Endothelial cell (in vitro differentiated cells): Measurements from ENCODE around the gene ELMO3. TPM values are rescaled to one million over a fixed set of nuclear protein-coding genes. Genes with fewer than 3 reads are reported as not detected.

Experiments
- DNase-seq: peaks from one replicate; pipeline ENCODE4 v3.0.0; 2021; ENCODE audit warnings: low spot score
- H3K27ac Mint-ChIP-seq: one replicate; pipeline ENCODE4 v1.8.0; 2021; ENCODE audit warnings: mixed read lengths, inconsistent platforms; ENCODE audit not compliant: unreplicated experiment
- H3K27me3 Mint-ChIP-seq: one replicate; pipeline ENCODE4 v1.8.0; 2021; ENCODE audit warnings: mild to moderate bottlenecking, moderate library complexity, mixed read lengths, inconsistent platforms; ENCODE audit not compliant: unreplicated experiment
- H3K36me3 Mint-ChIP-seq: one replicate; pipeline ENCODE4 v1.8.0; 2021; ENCODE audit warnings: mild to moderate bottlenecking, low read depth, mixed read lengths, inconsistent platforms; ENCODE audit not compliant: unreplicated experiment
- H3K4me1 Mint-ChIP-seq: one replicate; pipeline ENCODE4 v1.8.0; 2021; ENCODE audit warnings: mild to moderate bottlenecking, mixed read lengths, inconsistent platforms; ENCODE audit not compliant: unreplicated experiment
- H3K4me3 Mint-ChIP-seq: one replicate; pipeline ENCODE4 v1.8.0; 2021; ENCODE audit warnings: mild to moderate bottlenecking, mixed read lengths, inconsistent platforms; ENCODE audit not compliant: unreplicated experiment
- H3K9me3 Mint-ChIP-seq: one replicate; pipeline ENCODE4 v1.8.0; 2021; ENCODE audit warnings: mixed read lengths, inconsistent platforms; ENCODE audit not compliant: unreplicated experiment
- total RNA-seq: library from RNA; stranded (reverse); fragmentation: NEBNext Ultra II Directional; extraction: Animal tissue kit (Norgen Biotek cat#: 25700); gene quantifications from one replicate; pipeline ENCODE4 v1.2.1, GENCODE V29; 2021; ENCODE audit not compliant: unreplicated experiment
- TF ChIP-seq, protein P1 (sequence below): fragments of 200-600 bp; sonication (generic); IDR thresholded peaks from one replicate; pipeline ENCODE4 v1.5.0; 2021; ENCODE audit warnings: antibody characterized with exemption; ENCODE audit not compliant: unreplicated experiment

Gene ELMO3
- total RNA-seq, 1 donor from 2014 or later, result 25.3 TPM

GRCh38 chr16:67211674-67212073 is 12.7 kb downstream of the ELMO3 start:
- TF ChIP-seq, protein P1, sequence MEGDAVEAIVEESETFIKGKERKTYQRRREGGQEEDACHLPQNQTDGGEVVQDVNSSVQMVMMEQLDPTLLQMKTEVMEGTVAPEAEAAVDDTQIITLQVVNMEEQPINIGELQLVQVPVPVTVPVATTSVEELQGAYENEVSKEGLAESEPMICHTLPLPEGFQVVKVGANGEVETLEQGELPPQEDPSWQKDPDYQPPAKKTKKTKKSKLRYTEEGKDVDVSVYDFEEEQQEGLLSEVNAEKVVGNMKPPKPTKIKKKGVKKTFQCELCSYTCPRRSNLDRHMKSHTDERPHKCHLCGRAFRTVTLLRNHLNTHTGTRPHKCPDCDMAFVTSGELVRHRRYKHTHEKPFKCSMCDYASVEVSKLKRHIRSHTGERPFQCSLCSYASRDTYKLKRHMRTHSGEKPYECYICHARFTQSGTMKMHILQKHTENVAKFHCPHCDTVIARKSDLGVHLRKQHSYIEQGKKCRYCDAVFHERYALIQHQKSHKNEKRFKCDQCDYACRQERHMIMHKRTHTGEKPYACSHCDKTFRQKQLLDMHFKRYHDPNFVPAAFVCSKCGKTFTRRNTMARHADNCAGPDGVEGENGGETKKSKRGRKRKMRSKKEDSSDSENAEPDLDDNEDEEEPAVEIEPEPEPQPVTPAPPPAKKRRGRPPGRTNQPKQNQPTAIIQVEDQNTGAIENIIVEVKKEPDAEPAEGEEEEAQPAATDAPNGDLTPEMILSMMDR, result no peak
- peaks cover 47% of the 10 kb centered on the region for H3K4me1 Mint-ChIP-seq
- no peaks in the 10 kb centered on the region for H3K9me3 Mint-ChIP-seq
- H3K27ac Mint-ChIP-seq, result peak overlapping the region; percentile 16
- peak overlapping the region; percentile 48 for H3K4me3 Mint-ChIP-seq
- no peak for DNase-seq
- peaks cover 31% of the 10 kb centered on the region for H3K27me3 Mint-ChIP-seq
- peaks cover 11% of the 10 kb centered on the region for H3K36me3 Mint-ChIP-seq

- Mint-ChIP-seq H3K36me3 (peaks cover 21% of the 10 kb centered on the region), H3K4me3 (peak overlapping the region; percentile 42), H3K4me1 (peaks cover 58% of the 10 kb centered on the region), H3K27me3 (peaks cover 35% of the 10 kb centered on the region), H3K9me3 (no peaks in the 10 kb centered on the region), H3K27ac (peak overlapping the region; percentile 90)
- DNase-seq, result no peak
- TF ChIP-seq, protein P1, result no peak
These were observed 13.8 kb downstream of the ELMO3 start for GRCh38 chr16:67212766-67213165.

- Mint-ChIP-seq H3K4me1 (peaks cover 60% of the 10 kb centered on the region), H3K27me3 (peaks cover 37% of the 10 kb centered on the region), H3K36me3 (peaks cover 22% of the 10 kb centered on the region), H3K27ac (peak overlapping the region; percentile 90), H3K4me3 (peak overlapping the region; percentile 42), H3K9me3 (no peaks in the 10 kb centered on the region)
- TF ChIP-seq, protein P1, result no peak
- DNase-seq, result no peak
These were observed 14.5 kb downstream of the ELMO3 start for GRCh38 chr16:67213197-67214019.

DNA sequence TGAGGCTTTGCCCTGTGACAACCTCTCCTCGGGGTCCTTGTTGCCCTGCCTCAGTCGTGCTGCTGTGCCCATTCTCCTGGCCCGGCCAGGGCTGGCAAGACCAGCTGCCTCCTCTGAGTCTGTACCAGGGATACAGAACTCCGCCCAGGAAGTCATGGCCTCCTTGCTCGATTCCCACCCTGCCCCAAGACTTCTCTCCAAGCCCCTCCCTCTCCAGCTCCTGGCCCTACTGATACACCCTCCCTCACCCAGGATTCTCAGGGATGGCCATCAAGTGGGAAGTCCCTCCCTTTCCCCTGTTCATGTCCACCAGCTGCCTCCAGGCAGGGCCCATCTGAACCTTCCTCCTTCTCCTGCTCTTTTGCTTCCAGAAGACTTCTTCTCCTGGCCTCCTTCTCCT is 16.8 kb downstream of the ELMO3 start:
- DNase-seq, result no peak
- peaks cover 35% of the 10 kb centered on the region for H3K27me3 Mint-ChIP-seq
- peak overlapping the region; percentile 99 for H3K27ac Mint-ChIP-seq
- peaks cover 24% of the 10 kb centered on the region for H3K36me3 Mint-ChIP-seq
- TF ChIP-seq, protein P1, result no peak
- no peaks in the 10 kb centered on the region for H3K9me3 Mint-ChIP-seq
- H3K4me3 Mint-ChIP-seq, result peak overlapping the region; percentile 62
- peaks cover 67% of the 10 kb centered on the region for H3K4me1 Mint-ChIP-seq
